HAP-1 (cell line): Measurements from ENCODE around the gene ENDOU.

ENCODE experiments used
- DNase-seq, 2 experiments: peaks; one replicate each; pipeline ENCODE4 v3.0.0-alpha.2; 2016 to 2020; ENCODE audit warnings: low spot score in 2 of 2
- H3K27me3 ChIP-seq: fragments of 250-450 bp; sonication (Bioruptor Pico); 2 replicates; pipeline ENCODE4 v1.5.1; 2020; ENCODE audit warnings: low read depth, mild to moderate bottlenecking, moderate library complexity
- H3K36me3 ChIP-seq: fragments of 250-450 bp; sonication (Bioruptor Pico); replicated peaks from 2 replicates; pipeline ENCODE4 v1.5.1; 2020; ENCODE audit warnings: mild to moderate bottlenecking
- H3K4me1 ChIP-seq: fragments of 250-450 bp; sonication (Bioruptor Pico); 2 replicates; pipeline ENCODE4 v1.5.1; 2020; ENCODE audit warnings: mild to moderate bottlenecking
- H3K4me3 ChIP-seq: fragments of 250-450 bp; sonication (Bioruptor Pico); 2 replicates; pipeline ENCODE4 v1.5.1; 2020; ENCODE audit warnings: mild to moderate bottlenecking, moderate library complexity
- H3K9me3 ChIP-seq: fragments of 250-450 bp; sonication (Bioruptor Pico); 2 replicates; pipeline ENCODE4 v1.5.1; 2020; ENCODE audit warnings: mild to moderate bottlenecking, moderate library complexity
- in situ Hi-C: fragments of 300-500 bp; cut with MboI; formaldehyde crosslinking; loops from 3 replicates; pipeline ENCODE4 v1.14.3; 2020; ENCODE audit warnings: low sequenced_read_pairs, inconsistent platforms, mixed read lengths

ENDOU gene

DNA sequence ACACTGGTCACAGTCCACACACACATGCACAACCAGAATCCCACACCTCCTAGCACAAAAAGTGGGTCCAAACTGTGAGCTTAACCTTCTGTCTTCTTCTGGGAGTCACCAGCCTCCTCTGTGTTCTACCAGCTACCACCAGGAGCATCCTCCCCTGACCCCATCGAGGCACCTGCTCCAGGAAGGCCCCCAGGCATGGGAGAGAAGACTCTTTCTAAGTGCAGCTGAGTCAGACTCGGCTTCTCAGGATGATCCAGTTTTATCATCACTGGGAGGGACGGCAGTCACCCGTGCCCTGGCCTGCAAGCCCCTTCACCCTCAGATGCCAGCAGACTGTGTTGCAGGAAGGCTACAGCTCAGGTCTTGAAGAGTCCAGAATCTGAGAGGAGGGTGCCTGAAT lies 7.9 kb upstream of the ENDOU start:
- H3K4me3 ChIP-seq: no peak overlapping the region
- DNase-seq: no peak
- H3K4me1 ChIP-seq: no peaks in the 10 kb centered on the region
- in situ Hi-C loops: no loop called here
- no peaks in the 10 kb centered on the region for H3K36me3 ChIP-seq
- no peaks in the 10 kb centered on the region for H3K9me3 ChIP-seq
- H3K27me3 ChIP-seq: no peaks in the 10 kb centered on the region

DNA sequence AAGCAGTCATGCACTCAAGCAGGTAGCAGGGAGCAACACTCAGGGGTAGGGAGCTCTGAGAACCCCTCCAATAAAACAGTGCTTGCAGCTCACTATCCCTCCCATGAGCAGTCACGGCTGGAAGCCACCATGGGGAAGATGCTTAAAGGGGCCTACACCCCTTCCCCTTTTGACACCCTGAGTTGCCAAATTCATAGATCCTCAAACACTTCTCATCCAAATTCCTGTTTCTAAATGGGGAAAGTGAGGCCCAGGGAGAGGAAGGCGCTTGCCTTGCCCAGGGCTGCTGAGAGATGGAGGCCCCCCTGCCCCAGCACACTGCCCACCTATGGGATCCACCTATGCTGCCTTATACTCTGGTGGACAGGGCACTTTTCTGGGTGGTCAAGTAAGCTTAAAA lies 7.2 kb upstream of the ENDOU start:
- in situ Hi-C loops: no loop called here
- Histone ChIP-seq H3K4me3 (no peak overlapping the region), H3K9me3 (no peaks in the 10 kb centered on the region), H3K36me3 (no peaks in the 10 kb centered on the region), H3K27me3 (no peaks in the 10 kb centered on the region), H3K4me1 (no peaks in the 10 kb centered on the region)
- DNase-seq: no peak

DNA sequence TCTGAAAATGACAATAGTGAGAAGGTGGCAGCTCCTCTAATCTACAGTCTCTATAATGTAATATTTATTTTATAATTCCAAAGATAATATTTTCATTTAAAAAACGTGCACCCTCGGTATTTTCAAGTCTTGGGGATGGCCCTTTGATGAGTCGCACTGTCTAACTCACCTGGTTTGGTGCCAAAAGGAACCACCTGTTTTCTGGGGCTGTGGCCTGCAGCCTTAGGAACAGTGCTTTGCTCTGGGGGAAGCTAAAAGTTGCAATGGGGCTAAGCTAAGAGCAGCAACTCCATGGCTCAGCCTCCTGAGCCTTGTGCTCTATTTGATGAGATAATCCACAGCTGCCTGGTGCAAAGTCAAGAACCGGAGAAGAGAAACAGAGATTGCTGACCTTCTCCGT lies 6.4 kb upstream of the ENDOU start:
- Histone ChIP-seq H3K9me3 (no peaks in the 10 kb centered on the region), H3K36me3 (no peaks in the 10 kb centered on the region), H3K27me3 (no peaks in the 10 kb centered on the region), H3K4me1 (no peaks in the 10 kb centered on the region), H3K4me3 (no peak overlapping the region)
- in situ Hi-C loops: no loop called here
- no peak for DNase-seq

DNA sequence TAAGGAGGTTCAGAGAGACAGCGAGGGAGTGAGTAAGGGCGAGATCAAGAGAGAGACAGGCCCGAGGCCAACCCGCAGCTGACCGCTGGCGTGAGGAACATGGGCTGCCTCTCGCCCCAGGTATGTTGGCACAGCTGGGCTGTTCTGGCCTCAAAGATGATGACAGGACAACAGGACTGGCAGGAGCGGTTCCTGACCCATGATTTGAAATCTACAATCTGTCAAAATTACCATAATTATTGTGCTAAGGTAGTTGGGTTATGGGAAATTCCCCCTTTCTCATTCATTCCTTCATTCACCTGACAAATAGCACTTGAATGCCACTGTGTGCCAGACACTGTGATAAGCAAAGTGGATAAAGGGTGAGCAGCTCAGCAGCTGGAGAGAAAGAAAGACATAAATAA lies 5.1 kb upstream of the ENDOU start:
- H3K36me3 ChIP-seq: no peaks in the 10 kb centered on the region
- in situ Hi-C loops: no loop called here
- H3K4me3 ChIP-seq: no peak overlapping the region
- H3K9me3 ChIP-seq: no peaks in the 10 kb centered on the region
- no peaks in the 10 kb centered on the region for H3K27me3 ChIP-seq
- DNase-seq: no peak
- H3K4me1 ChIP-seq: no peaks in the 10 kb centered on the region

DNA sequence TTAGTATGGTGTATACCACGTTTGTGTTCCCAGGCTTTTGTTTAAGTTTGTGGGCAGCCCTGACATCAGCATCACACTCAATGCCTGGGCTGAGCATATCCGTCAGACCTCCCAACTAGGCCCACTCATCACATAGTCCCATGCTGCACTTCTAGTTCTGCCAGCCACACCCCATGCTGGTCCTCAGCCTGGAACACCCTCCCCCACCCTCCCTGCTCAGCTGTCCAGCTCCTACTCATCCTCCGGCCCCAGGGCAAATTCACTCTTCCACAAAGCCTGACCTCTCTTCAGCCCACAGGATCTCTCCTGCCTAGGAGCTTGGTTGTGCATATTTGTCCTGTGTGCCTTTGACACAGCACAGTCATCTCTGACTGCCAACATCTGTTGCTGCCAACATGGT lies 3.9 kb upstream of the ENDOU start:
- Histone ChIP-seq H3K4me1 (no peaks in the 10 kb centered on the region), H3K36me3 (no peaks in the 10 kb centered on the region), H3K27me3 (no peaks in the 10 kb centered on the region), H3K4me3 (no peak overlapping the region), H3K9me3 (no peaks in the 10 kb centered on the region)
- in situ Hi-C loops: no loop called here
- no peak for DNase-seq

DNA sequence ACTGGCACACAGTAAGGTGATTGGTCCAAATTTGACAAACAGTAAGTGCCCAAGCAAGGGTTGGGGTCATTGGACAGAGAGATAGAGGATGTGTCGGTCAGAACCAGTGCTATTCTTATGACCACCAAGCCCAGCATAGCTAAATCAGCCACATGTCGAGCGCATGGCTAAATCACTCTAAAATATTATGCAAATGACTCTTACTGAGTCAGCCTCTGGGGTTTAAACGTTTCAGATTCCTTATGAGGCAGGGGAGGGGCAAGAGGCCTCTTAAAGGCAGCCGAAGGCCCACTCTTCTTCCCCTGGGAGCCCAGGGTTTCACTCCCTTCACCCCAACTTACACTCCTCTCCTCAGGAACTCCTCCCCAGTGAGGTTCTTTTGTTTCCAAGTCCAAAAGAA lies 603 bp upstream of the ENDOU start:
- in situ Hi-C loops: no loop called here

DNA sequence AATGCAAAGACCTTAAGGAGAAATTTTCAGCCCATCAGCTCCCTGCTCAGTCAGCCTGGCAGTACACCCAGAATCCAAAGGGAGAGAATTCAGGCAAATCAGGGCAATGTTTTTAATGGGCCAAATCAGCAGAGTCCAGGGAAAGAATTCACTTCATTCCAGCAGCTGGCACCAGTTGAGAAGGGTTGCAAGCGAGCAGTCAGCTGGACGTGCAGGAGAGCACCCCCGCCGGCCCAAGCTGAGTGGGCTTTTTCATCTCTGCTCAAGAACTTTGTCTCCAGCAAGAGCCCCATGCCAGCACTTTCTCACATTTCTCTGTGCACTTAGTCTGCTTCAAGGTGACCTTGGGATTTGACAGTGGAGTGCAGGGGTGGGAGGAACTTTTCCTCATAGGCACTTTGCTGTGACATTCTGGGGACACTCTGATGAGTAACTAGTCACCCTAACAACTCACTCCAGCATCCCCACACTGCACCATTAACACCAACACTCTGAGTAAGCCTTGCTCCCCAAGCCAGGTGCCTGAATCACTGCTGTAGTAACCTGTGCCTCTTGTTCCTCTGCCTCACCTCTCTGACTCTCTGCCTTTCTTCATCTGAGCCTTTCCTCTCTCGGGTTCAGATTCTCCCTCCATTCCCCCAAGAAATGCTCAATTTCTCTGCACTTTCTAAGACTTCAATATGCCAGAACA lies 2.2 kb downstream of the ENDOU start:
- H3K4me1 ChIP-seq: no peaks in the 10 kb centered on the region
- no peaks in the 10 kb centered on the region for H3K9me3 ChIP-seq
- no peak overlapping the region for H3K4me3 ChIP-seq
- no peaks in the 10 kb centered on the region for H3K27me3 ChIP-seq
- in situ Hi-C loops: no loop called here
- H3K36me3 ChIP-seq: no peaks in the 10 kb centered on the region
- no peak for DNase-seq

More for the DNA sequence above, 603 bp upstream of the ENDOU start:
- Histone ChIP-seq H3K36me3 (no peaks in the 10 kb centered on the region), H3K4me1 (no peaks in the 10 kb centered on the region), H3K9me3 (no peaks in the 10 kb centered on the region), H3K27me3 (no peaks in the 10 kb centered on the region), H3K4me3 (no peak overlapping the region)
- DNase-seq: no peak

DNA sequence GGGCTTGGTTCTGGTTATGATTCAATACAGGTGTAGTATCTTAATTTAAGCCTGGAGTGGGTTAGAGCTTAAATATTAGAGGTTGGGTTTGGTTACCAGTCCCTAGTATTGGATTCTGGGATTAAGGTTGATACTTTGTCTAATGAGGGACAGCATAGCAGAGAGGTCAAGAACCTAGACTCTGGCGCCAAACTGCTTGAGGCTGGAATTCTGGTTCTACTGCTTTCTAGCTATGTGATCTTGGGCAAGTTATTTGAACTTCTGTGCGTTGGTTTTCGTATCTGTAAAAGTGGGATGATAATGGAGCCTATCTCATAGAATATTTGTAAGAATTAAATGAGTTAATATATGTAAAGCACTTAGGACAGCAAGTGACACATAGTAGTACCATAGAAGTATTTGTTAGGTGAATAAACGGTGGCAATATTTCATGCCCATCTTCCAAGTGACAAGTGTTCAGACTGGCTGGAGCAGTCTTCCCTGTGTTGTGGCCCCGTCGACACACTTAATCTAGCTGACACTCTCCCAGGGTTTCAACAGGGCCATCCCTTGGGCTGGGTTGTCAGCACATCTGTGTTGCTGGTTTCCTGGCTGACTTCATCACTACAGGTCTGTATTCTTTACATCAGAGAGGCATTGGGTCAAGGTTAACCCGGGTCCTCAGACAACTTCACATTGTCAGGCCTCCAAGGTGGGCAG lies 3.0 kb downstream of the ENDOU start:
- Histone ChIP-seq H3K9me3 (no peaks in the 10 kb centered on the region), H3K36me3 (no peaks in the 10 kb centered on the region), H3K27me3 (no peaks in the 10 kb centered on the region), H3K4me1 (no peaks in the 10 kb centered on the region), H3K4me3 (no peak overlapping the region)
- in situ Hi-C loops: no loop called here
- DNase-seq: no peak

DNA sequence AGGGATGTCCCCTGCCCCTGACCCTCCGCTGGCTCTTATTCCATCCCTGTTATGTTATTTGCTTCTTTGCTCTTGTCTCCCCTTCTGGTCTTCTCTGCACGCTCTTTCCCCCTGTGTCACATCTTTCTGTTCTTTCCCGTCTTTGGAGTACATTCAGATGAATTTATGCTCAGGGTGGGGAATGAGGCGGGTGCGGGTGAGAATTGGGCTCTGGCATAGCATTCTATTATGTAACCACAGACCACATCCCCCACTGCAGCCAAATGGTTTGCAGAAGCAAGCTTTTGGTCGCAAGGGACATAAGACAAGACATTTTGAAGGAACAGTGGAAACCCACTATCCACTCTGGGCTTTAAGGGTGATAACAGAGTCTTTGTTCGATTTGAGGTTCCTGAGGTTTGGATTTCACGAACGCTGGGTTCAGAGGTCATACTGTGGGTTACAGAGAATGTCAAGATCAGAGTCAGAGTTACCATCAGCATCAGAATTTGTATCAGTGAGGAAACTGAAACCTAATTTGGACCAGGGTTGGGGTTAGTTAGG lies 3.8 kb downstream of the ENDOU start:
- in situ Hi-C loops: no loop called here
- no peaks in the 10 kb centered on the region for H3K36me3 ChIP-seq
- no peaks in the 10 kb centered on the region for H3K27me3 ChIP-seq
- H3K4me3 ChIP-seq: no peak overlapping the region
- no peaks in the 10 kb centered on the region for H3K4me1 ChIP-seq
- DNase-seq: no peak
- H3K9me3 ChIP-seq: no peaks in the 10 kb centered on the region

DNA sequence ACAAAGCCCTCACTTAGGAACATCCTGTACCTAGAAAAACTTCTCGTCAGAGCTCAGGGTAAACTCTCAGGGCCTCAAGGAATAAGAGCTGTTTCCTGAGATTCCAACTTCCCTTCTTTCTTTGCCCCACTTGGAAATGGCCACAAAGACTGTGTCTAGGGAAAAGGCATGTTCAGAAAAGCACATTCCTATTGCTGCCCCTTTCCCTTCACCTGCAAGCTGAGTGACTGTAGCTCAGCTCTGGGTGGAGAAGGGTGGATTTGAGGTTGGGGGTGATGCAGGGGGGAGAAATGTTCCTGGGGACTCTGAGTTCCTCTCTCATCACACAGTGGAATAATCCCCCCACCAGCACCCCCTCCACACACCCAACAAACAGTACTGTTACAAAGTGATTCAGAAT lies 6.8 kb downstream of the ENDOU start:
- no peaks in the 10 kb centered on the region for H3K27me3 ChIP-seq
- no peaks in the 10 kb centered on the region for H3K4me1 ChIP-seq
- in situ Hi-C loops: loop anchor here (10.0 kb wide), 3 partner anchors 56 to 446 kb away; partner anchors contain the start of gene SLC48A1
- no peak for DNase-seq
- no peaks in the 10 kb centered on the region for H3K36me3 ChIP-seq
- H3K4me3 ChIP-seq: no peak overlapping the region
- no peaks in the 10 kb centered on the region for H3K9me3 ChIP-seq

DNA sequence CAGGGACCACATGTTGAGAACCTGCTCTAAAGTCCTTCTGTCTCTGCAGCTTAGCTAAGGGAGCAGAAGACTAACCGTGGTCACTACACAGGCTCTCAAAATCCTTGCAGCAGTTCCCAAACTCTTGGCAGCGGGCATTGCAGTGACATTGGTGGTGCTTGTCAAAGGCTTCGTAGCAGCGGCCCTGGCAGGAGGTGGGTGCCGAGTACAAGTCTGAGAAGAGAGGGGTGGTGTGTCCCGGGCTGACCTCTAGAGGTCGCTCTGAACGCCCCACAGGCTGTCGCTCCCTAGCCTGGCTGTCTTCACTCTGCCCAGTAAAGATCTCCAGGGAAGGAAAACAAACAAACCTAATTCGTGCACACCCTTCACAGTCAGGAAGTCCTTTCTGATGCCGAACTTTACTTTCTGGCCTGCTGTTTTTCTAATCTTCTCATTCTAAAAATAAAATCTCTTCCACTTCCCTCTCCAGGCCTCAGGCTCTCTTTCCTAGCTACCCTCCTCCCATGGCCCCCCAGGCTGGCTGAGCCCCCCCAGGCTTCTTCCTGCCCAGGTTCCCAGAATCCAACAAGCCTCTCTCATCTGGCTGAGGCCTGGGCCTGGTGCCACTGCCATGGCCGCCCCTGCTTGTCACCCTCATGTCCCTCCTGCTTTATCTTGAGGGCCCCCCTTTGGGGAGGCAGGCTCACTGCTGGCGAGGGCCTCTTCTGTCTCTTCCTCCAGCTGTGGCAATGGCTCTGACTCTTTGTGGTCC lies 7.7 kb downstream of the ENDOU start:
- Histone ChIP-seq H3K4me1 (no peaks in the 10 kb centered on the region), H3K9me3 (no peaks in the 10 kb centered on the region), H3K36me3 (no peaks in the 10 kb centered on the region), H3K27me3 (no peaks in the 10 kb centered on the region), H3K4me3 (no peak overlapping the region)
- in situ Hi-C loops: loop anchor here (10.0 kb wide), 3 partner anchors 57 to 447 kb away; partner anchors contain the start of gene SLC48A1
- peak; percentile 40 to 83 for DNase-seq

DNA sequence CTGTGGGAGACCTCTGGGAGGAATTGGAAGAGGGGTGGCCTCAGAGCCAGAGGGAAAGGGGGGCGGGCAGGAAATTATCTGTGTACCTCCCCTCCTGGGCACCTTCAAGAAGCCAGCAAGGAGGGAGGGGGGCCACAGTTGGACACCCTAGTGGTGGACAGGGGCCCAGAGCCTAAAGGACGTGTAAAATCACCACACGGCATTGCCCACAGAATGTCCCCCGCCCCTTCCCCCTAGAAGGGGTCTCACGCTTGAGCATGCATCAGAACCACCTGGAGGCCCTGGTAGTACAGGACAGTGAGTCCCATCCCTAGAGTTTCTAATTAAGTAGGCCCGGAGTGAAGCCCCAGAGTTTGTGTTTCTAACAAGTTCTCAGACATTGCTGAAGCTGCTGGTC lies 8.2 kb downstream of the ENDOU start:
- Histone ChIP-seq H3K4me1 (no peaks in the 10 kb centered on the region), H3K9me3 (no peaks in the 10 kb centered on the region), H3K4me3 (no peak overlapping the region), H3K27me3 (no peaks in the 10 kb centered on the region), H3K36me3 (no peaks in the 10 kb centered on the region)
- DNase-seq: no peak
- in situ Hi-C loops: loop anchor here (10.0 kb wide), 3 partner anchors 58 to 448 kb away; partner anchors contain the start of gene SLC48A1

DNA sequence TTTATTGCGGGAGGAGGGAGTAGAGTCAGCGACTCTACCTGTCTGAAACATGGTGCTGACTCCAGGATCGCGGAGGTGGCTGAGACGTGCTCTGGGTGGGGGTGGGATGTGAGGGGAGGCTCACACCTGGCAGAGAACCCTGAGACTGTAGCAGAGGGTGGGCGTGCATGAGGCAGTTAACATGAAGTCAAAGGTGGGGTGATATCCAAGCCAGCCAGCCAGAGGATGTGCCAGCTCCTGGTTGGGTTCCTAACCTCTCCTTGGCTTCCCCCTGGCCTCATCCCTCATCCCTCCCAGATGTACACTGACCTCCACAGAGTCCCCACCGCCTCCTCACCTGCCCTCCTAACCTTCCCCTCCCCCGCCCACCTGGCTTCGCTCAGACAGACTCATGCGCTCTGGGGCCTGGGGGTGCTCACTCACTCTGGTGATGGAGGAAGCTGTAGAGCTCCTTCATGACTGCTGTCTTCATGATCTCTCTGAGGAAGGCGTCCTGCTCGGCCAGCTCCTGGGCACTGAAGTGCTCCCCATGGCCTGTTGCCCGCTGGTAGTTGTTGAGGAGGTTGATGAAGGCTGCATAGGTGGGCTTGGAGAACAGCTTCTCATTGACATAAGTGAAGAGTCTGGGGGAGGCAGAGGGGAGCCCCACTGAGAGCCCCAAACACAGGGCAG lies 9.3 kb downstream of the ENDOU start:
- H3K4me1 ChIP-seq: no peaks in the 10 kb centered on the region
- in situ Hi-C loops: loop anchor here (10.0 kb wide), 3 partner anchors 59 to 449 kb away; partner anchors contain the start of gene SLC48A1
- DNase-seq: no peak
- no peaks in the 10 kb centered on the region for H3K36me3 ChIP-seq
- no peaks in the 10 kb centered on the region for H3K9me3 ChIP-seq
- H3K4me3 ChIP-seq: no peak overlapping the region
- H3K27me3 ChIP-seq: no peaks in the 10 kb centered on the region
